Left ventricle myocardium inferior (tissue), 1 donor: Measurements from ENCODE around the gene OTOP3. TPM values are rescaled to one million over a fixed set of nuclear protein-coding genes. Genes with fewer than 3 reads are reported as not detected.

Source experiments
- DNase-seq: peaks from one replicate; pipeline ENCODE4 v3.0.0-alpha.2; 2020
- H3K27ac ChIP-seq: fragments of 200-600 bp; replicated peaks from 2 replicates; pipeline ENCODE4 v1.8.0; 2021
- H3K27me3 ChIP-seq: fragments of 200-600 bp; 2 replicates; pipeline ENCODE4 v1.8.0; 2021; ENCODE audit warnings: low read depth
- H3K36me3 ChIP-seq: fragments of 200-600 bp; 2 replicates; pipeline ENCODE4 v1.8.0; 2021
- H3K4me1 ChIP-seq: fragments of 200-600 bp; 2 replicates; pipeline ENCODE4 v1.8.0; 2021
- H3K4me3 ChIP-seq: fragments of 200-600 bp; 2 replicates; pipeline ENCODE4 v1.8.0; 2021; ENCODE audit warnings: mild to moderate bottlenecking, moderate library complexity
- H3K9me3 ChIP-seq: fragments of 200-600 bp; replicated peaks from 2 replicates; pipeline ENCODE4 v1.8.0; 2021
- CTCF ChIP-seq: fragments of 200-600 bp; IDR thresholded peaks from 2 replicates; pipeline ENCODE4 v1.8.0; 2021; ENCODE audit warnings: antibody characterized with exemption, mild to moderate bottlenecking, borderline replicate concordance
- intact Hi-C: fragments of 100-400 bp; cut with micrococcal nuclease; formaldehyde crosslinking; loops from one replicate; pipeline ENCODE4 v1.11.0; 2022
- total RNA-seq: library from RNA; stranded (reverse); fragmentation: NEBNext Ultra II Directional; extraction: Animal tissue kit (Norgen Biotek cat#: 25700); gene quantifications from one replicate; pipeline ENCODE4 v1.2.1, GENCODE V29; 2021
- donor health status: DM: no; HTN: yes; CAD: no; lungs with severe emphysema.

Gene OTOP3
- total RNA-seq, 1 donor from 2014 or later = not detected

GRCh38 chr17:74952431-74953133 lies 16.9 kb downstream of the OTOP3 start:
- Histone ChIP-seq H3K9me3 (no peaks in the 10 kb centered on the region), H3K27me3 (peaks cover 46% of the 10 kb centered on the region), H3K4me3 (no peak overlapping the region), H3K4me1 (no peaks in the 10 kb centered on the region), H3K36me3 (peaks cover 19% of the 10 kb centered on the region), H3K27ac (no peak overlapping the region)
- DNase-seq = no peak
- intact Hi-C loops = no loop called here
- no peak for TF ChIP-seq CTCF

GRCh38 chr17:74953134-74953687 lies 17.5 kb downstream of the OTOP3 start:
- no peak for DNase-seq
- Histone ChIP-seq H3K36me3 (peaks cover 19% of the 10 kb centered on the region), H3K27ac (no peak overlapping the region), H3K4me3 (no peak overlapping the region), H3K4me1 (no peaks in the 10 kb centered on the region), H3K27me3 (peaks cover 40% of the 10 kb centered on the region), H3K9me3 (no peaks in the 10 kb centered on the region)
- intact Hi-C loops = no loop called here
- TF ChIP-seq CTCF = no peak

- Histone ChIP-seq H3K9me3 (no peaks in the 10 kb centered on the region), H3K4me3 (no peak overlapping the region), H3K27me3 (peaks cover 31% of the 10 kb centered on the region), H3K4me1 (no peaks in the 10 kb centered on the region), H3K36me3 (peaks cover 19% of the 10 kb centered on the region), H3K27ac (no peak overlapping the region)
- intact Hi-C loops = no loop called here
- DNase-seq = no peak
- no peak for TF ChIP-seq CTCF
Observed at GRCh38 chr17:74954115-74954514, 18.4 kb downstream of the OTOP3 start.

- TF ChIP-seq CTCF = no peak
Observed at GRCh38 chr17:74954665-74955421, 19.1 kb downstream of the OTOP3 start.

GRCh38 chr17:74956093-74956492 lies 20.4 kb downstream of the OTOP3 start:
- Histone ChIP-seq H3K27ac (no peak overlapping the region), H3K36me3 (peaks cover 19% of the 10 kb centered on the region), H3K4me3 (no peak overlapping the region), H3K4me1 (no peaks in the 10 kb centered on the region), H3K9me3 (no peaks in the 10 kb centered on the region), H3K27me3 (peaks cover 11% of the 10 kb centered on the region)
- intact Hi-C loops = no loop called here
- no peak for TF ChIP-seq CTCF
- DNase-seq = no peak

More at GRCh38 chr17:74954665-74955421, 19.1 kb downstream of the OTOP3 start:
- intact Hi-C loops = no loop called here
- Histone ChIP-seq H3K36me3 (peaks cover 19% of the 10 kb centered on the region), H3K4me3 (no peak overlapping the region), H3K27me3 (peaks cover 24% of the 10 kb centered on the region), H3K27ac (no peak overlapping the region), H3K4me1 (no peaks in the 10 kb centered on the region), H3K9me3 (no peaks in the 10 kb centered on the region)
- DNase-seq = no peak
